ENCODE results near the gene RTP4.

RTP4 gene

GRCh38 chr3:187343670-187344069 lies 24.5 kb upstream of the RTP4 start:
- DNase-seq (ENCODE audit: low read depth) = no peak
- H3K4me3 ChIP-seq (ENCODE audit: control insufficient read depth, low read depth, low read length) = no peak overlapping the region
- TF ChIP-seq CTCF (IDR thresholded peaks at IDR 0.05; ENCODE audit: control insufficient read depth, insufficient read depth, low read depth, low read length, missing control alignments) = no peak

- no peak overlapping the region for H3K4me3 ChIP-seq (ENCODE audit: control insufficient read depth, low read depth, low read length)
- no peak for DNase-seq (ENCODE audit: low read depth)
- no peak for TF ChIP-seq CTCF (IDR thresholded peaks at IDR 0.05; ENCODE audit: control insufficient read depth, insufficient read depth, low read depth, low read length, missing control alignments)
Observed at GRCh38 chr3:187352581-187353575, 15.3 kb upstream of the RTP4 start.

- TF ChIP-seq CTCF (IDR thresholded peaks at IDR 0.05; ENCODE audit: control insufficient read depth, insufficient read depth, low read depth, low read length, missing control alignments) = no peak
- no peak for DNase-seq (ENCODE audit: low read depth)
- no peak overlapping the region for H3K4me3 ChIP-seq (ENCODE audit: control insufficient read depth, low read depth, low read length)
Observed at GRCh38 chr3:187358068-187358467, 10.1 kb upstream of the RTP4 start.

DNA sequence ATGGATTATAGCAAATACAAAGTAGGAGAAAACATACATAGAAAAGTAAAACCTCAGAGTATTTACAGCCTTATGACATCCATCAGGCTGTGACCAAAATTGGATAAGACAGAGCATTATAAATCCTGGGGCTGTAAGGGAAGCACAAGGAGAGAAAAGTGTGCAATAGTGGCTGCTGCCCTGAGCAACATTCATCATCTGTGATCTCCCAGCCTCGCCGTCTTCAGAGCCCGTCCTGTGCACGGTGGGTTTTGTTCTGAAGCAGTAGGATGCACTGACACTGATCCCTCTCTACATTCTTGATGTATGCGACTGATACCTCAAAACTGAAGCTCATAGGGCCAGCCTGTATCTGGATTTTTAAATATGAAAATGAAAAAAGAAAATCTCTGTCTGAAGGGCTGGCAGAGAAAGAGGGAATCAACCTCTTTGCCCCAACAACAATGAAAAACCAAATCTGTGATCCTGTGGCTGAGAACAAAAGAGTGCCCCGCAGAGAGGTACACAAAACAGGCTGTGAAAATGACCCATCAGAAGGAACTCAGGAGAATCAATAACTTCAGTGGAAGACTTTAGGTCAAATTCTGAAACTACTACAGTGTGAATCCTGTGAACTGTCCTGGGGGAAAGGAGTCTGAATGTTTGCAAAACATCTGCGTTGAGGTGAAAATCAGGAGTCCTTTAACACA lies 8.2 kb upstream of the RTP4 start:
- no peak for DNase-seq (ENCODE audit: low read depth)
- no peak for TF ChIP-seq CTCF (IDR thresholded peaks at IDR 0.05; ENCODE audit: control insufficient read depth, insufficient read depth, low read depth, low read length, missing control alignments)
- H3K4me3 ChIP-seq (ENCODE audit: control insufficient read depth, low read depth, low read length) = no peak overlapping the region

- TF ChIP-seq CTCF (IDR thresholded peaks at IDR 0.05; ENCODE audit: control insufficient read depth, insufficient read depth, low read depth, low read length, missing control alignments) = no peak
- no peak overlapping the region for H3K4me3 ChIP-seq (ENCODE audit: control insufficient read depth, low read depth, low read length)
- DNase-seq (ENCODE audit: low read depth) = no peak
Observed at GRCh38 chr3:187360596-187360995, 7.6 kb upstream of the RTP4 start.

DNA sequence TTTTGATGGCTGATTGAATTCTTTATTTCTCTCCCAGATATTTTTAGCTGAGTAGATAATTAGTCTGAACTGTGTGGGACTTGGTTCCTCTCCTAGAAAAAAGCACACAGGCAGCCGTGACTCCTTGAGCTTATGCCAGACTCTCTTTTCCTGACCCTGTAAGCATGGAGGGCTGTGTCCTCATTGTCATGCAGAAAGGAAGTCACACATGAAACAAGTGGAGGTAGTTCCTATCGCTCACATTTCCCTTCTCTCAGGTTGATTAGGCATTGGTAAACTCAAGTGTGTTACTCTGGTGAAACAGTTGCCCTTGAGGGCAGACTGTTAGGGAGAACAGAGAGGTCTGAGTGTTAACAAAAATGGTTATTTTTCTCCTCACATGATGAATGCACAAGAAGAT lies 6.3 kb upstream of the RTP4 start:
- no peak for TF ChIP-seq CTCF (IDR thresholded peaks at IDR 0.05; ENCODE audit: control insufficient read depth, insufficient read depth, low read depth, low read length, missing control alignments)
- no peak overlapping the region for H3K4me3 ChIP-seq (ENCODE audit: control insufficient read depth, low read depth, low read length)
- DNase-seq (ENCODE audit: low read depth) = no peak

Data from AG09309 (cell line).